Heart right ventricle (tissue), 16 donors: ENCODE results near the gene GTPBP6. TPM values are rescaled to one million over a fixed set of nuclear protein-coding genes. Genes with fewer than 3 reads are reported as not detected.
"Not testable (repeated sequence)": the region's sequence is repeated elsewhere in the genome, so short reads cannot be mapped to it uniquely, and the experiment has no call there.

Experiments
- ATAC-seq, 8 donors: fragments of 200-7000 bp; cut with Tn5 transposase; one replicate each; pipeline ENCODE4 v1.9.1; 2020; ENCODE audit warnings: mild to moderate bottlenecking in 8 of 8, moderate library complexity in 8 of 8, moderate number of reproducible peaks in 1 of 8
- DNase-seq, 2 donors: peaks; one replicate each; pipeline ENCODE4 v3.0.0-alpha.2; 2020
- H3K27ac ChIP-seq, 10 donors: fragments of 200-600 bp; sonication (generic) in 2 of 10; one replicate each; pipeline versions ENCODE4 v1.5.0 to v1.8.0; 2020 to 2022; ENCODE audit warnings: mild to moderate bottlenecking in 3 of 10
- H3K27me3 ChIP-seq, 7 donors: fragments of 200-600 bp; one replicate each; pipeline ENCODE4 v1.8.0; 2021 to 2022; ENCODE audit warnings: mild to moderate bottlenecking in 2 of 7
- H3K36me3 ChIP-seq, 9 donors: fragments of 200-600 bp; sonication (generic) in 1 of 9; one replicate each; pipeline versions ENCODE4 v1.5.0 to v1.8.0; 2020 to 2022; ENCODE audit warnings: mild to moderate bottlenecking in 2 of 9
- H3K4me1 ChIP-seq, 9 donors: fragments of 200-600 bp; sonication (generic) in 1 of 9; one replicate each; pipeline versions ENCODE4 v1.5.0 to v1.8.0; 2020 to 2022; ENCODE audit warnings: mild to moderate bottlenecking in 4 of 9
- H3K4me3 ChIP-seq, 10 donors: fragments of 200-600 bp; sonication (generic) in 2 of 10; one replicate each; pipeline versions ENCODE4 v1.5.0 to v1.8.0; 2020 to 2022; ENCODE audit warnings: mild to moderate bottlenecking in 7 of 10, moderate library complexity in 2 of 10
- H3K9me3 ChIP-seq, 11 donors: fragments of 200-600 bp in 10 of 11; sonication (generic) in 2 of 11; one replicate each; pipeline versions ENCODE4 v1.5.0 to v1.8.0; 2013 to 2022; ENCODE audit warnings: mild to moderate bottlenecking in 2 of 11, control low read depth in 1 of 11, moderate library complexity in 1 of 11
- WGBS, 2 donors: extraction: QIAGEN DNeasy Blood & Tissue Kit; methylation state at CpG; one replicate each; pipeline ENCODE4 v1.1.7; 2013; ENCODE audit warnings: inconsistent platforms in 1 of 2; 5-methylcytosine and 5-hydroxymethylcytosine counted together
- intact Hi-C, 10 donors: fragments of 100-400 bp; cut with DNase I; formaldehyde crosslinking; loops; one replicate each; pipeline versions ENCODE4 v1.11.1 to v1.14.2; 2022
- polyA plus RNA-seq, 2 donors: library from polyadenylated mRNA; stranded (reverse); fragments of 200-250 nt; gene quantifications; one replicate each; pipeline ENCODE4 v1.2.3, GENCODE V29; 2013
- total RNA-seq, 10 donors: library from RNA; stranded (reverse); fragmentation: NEBNext Ultra II Directional in 3 of 10; extraction: Animal tissue kit (Norgen Biotek cat#: 25700) in 3 of 10; gene quantifications; one replicate each; pipeline versions ENCODE4 v1.2.1 to v1.2.4, GENCODE V29; 2021 to 2023
- TF ChIP-seq, protein P1 (sequence below), 9 donors: fragments of 200-600 bp; sonication (generic) in 2 of 9; IDR thresholded peaks; one replicate each; pipeline versions ENCODE4 v1.5.0 to v1.8.0; 2021 to 2022; ENCODE audit warnings: antibody characterized with exemption in 9 of 9, mild to moderate bottlenecking in 5 of 9, moderate library complexity in 1 of 9
- donor health status: Arrhythmogenic right ventricular cardiomyopathy.
- donor health status: ischemic (EF 13 %, LVEDD 7.1; RV severe dilation, severe dysfunction).
- donor health status: healthy with polysubstance abuse.
- donor health status: DM: no; HTN: yes; CAD: no.
- donor health status: DM: no; HTN: no; CAD: no.
- donor health status: ischemic (EF 25% LVEDD 6.9; RV normal size, moderate dysfunction).
- donor health status: ischemic (EF 25% LVEDD 5.7; RV mildly dilated, moderate dysfunction).
- donor health status: healthy.
- donor health status: DM: yes; HTN: yes; CAD: no.
- donor health status: Ischemic cardiomyopathy.
- donor health status: ischemic (EF 35%, LVEDD 5.7; RV mildly dilated, moderate dysfunction).
- donor health status: nonischemic (EF 11% LVEDD 7.7; RV severe dilation, severe dysfunction).
- donor health status: DM: yes; HTN: yes; CAD: no.
- donor health status: PGD.
- donor health status: ischemic (EF 29% LVEDD 5.4; RV normal size, mild dysfunction).
- donor health status: nonischemic (EF 23%, LVEDD 6.1; RV moderate dilation, normal function).

Gene GTPBP6
- total and polyA plus RNA-seq, 12 donors = 29.8 to 103 (median 46.3) TPM

DNA sequence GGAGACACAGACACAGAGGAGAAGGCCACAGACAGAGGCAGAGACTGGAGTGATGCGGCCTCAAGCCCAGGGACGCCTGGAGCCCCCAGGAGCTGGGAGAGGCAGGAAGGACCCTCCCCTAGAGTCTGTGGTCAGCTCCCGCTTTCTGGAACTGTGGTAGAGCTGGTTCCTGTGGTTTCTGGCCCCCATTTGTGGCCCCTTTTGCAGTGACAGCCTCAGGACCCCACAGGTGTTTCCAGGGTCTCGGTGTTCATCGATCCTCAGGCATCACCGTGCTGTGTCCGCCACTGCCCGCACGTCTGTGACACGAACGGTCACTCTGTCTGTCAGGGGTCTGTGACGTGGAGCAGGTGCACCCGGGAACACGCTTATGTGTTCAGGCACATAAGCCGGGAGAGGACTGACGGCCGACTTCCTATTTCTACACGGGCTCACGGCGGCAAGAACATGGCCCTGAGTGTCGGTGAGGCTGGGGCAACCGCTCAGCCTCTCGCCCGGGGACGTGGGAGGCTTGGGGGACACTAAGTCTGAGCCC lies 7.9 kb downstream of the GTPBP6 start:
- H3K27ac ChIP-seq = no peak overlapping the region
- intact Hi-C loops = no loop called here
- no peak for ATAC-seq
- WGBS, 2 donors = 93 to 95% methylated on average over 25 of the region's 25 CpGs
- peaks cover 0 to 3% (median 0%) of the 10 kb centered on the region in 11 donors for H3K9me3 ChIP-seq
- H3K4me1 ChIP-seq = no peaks in the 10 kb centered on the region
- H3K36me3 ChIP-seq = peaks cover 0 to 92% (median 47%) of the 10 kb centered on the region in 9 donors
- DNase-seq = no peak
- no peak overlapping the region for H3K4me3 ChIP-seq
- TF ChIP-seq, protein P1, sequence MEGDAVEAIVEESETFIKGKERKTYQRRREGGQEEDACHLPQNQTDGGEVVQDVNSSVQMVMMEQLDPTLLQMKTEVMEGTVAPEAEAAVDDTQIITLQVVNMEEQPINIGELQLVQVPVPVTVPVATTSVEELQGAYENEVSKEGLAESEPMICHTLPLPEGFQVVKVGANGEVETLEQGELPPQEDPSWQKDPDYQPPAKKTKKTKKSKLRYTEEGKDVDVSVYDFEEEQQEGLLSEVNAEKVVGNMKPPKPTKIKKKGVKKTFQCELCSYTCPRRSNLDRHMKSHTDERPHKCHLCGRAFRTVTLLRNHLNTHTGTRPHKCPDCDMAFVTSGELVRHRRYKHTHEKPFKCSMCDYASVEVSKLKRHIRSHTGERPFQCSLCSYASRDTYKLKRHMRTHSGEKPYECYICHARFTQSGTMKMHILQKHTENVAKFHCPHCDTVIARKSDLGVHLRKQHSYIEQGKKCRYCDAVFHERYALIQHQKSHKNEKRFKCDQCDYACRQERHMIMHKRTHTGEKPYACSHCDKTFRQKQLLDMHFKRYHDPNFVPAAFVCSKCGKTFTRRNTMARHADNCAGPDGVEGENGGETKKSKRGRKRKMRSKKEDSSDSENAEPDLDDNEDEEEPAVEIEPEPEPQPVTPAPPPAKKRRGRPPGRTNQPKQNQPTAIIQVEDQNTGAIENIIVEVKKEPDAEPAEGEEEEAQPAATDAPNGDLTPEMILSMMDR (IDR thresholded peaks at IDR 0.05) = no peak
- H3K27me3 ChIP-seq = no peaks in the 10 kb centered on the region

DNA sequence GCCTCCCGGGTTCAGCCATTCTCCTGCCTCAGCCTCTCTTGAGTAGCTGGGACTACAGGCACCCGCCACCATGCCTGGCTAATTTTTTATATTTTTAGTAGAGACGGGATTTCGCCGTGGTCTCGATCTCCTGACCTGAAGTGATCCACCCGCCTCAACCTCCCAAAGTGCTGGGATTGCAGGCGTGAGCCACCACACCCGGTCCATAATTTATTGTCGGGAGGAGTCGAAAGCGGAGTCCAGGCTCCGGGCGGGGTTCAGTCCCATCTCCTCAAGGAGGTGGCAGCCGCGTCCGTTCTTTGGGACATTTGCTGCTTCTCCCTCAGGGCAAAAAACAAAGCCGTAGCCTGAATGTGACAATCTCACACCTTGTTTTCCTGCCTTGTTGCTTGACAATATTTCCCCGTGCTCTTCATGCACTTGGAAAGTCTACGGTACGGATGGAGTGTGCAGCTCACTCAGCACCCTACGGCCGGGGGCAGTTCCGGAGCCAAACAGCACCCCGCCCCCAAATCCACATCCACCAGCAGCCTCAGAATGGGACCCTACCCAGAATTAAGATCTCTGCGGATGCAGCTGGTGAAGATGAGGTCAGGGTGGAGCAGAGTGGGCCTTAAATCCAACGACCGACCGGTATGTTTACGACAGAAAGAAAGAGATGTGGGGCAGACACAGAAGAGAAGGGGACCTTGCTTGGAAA lies 9.6 kb downstream of the GTPBP6 start:
- TF ChIP-seq, protein P1 (IDR thresholded peaks at IDR 0.05) = no peak
- intact Hi-C loops = no loop called here
- Histone ChIP-seq H3K27me3 (no peaks in the 10 kb centered on the region), H3K4me3 (no peak overlapping the region), H3K9me3 (peaks cover 0 to 15% (median 0%) of the 10 kb centered on the region in 11 donors), H3K36me3 (peaks cover 0 to 97% (median 52%) of the 10 kb centered on the region in 9 donors), H3K4me1 (no peaks in the 10 kb centered on the region), H3K27ac (no peak overlapping the region)
- WGBS, 2 donors = 95 to 96% methylated on average over 30 of the region's 30 CpGs
- ATAC-seq = no peak
- DNase-seq = no peak

DNA sequence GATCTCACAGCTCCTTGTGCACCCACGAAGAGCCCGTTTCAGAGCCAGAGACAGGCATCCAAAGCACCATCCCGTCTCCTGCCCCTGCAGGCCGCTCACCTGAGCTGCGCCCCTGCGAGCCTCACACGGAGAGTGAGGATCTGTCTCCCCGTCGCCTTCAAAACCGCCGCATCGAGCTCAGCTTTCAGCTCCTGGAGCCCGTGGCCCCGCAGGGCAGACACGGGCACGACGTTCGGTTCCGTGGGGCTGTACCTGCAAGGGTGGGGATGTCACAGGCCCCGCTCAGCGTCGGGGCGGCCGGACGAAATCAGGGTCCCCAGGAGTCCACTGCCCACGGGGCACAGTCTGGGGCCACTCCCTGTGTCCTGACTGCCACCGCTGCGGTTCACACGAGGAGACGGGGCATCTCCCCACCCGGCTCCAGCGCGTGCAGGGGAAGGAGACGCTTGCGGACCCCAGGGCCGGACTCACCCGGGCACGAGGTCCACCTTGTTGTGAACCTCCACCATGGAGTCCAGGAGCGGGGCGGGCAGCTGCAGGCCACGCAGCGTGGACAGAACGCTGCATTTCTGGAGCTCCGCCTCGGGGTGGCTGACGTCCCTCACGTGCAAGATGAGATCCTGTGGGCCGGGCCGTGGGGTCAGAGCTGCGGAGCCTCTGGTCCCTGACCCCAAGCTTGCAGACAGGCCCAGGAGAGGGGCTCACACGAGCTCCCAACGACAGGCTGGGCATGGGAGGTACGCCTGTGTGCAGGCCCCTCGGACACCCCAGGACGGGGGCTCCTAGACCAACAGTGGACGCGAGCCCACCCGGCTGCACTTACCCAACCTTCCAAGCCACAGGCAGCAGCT lies 11.1 kb downstream of the GTPBP6 start:
- H3K27ac ChIP-seq = no peak overlapping the region
- no peaks in the 10 kb centered on the region for H3K4me1 ChIP-seq
- peaks cover 0 to 15% (median 0%) of the 10 kb centered on the region in 11 donors for H3K9me3 ChIP-seq
- 96 to 97% methylated on average over 58 of the region's 58 CpGs for WGBS, 2 donors
- TF ChIP-seq, protein P1 (IDR thresholded peaks at IDR 0.05) = no peak
- H3K4me3 ChIP-seq = no peak overlapping the region
- DNase-seq = no peak
- H3K27me3 ChIP-seq = no peaks in the 10 kb centered on the region
- intact Hi-C loops = no loop called here
- peaks cover 0 to 93% (median 47%) of the 10 kb centered on the region in 9 donors for H3K36me3 ChIP-seq
- ATAC-seq = peak in 1 of 8 donors; percentile 33

DNA sequence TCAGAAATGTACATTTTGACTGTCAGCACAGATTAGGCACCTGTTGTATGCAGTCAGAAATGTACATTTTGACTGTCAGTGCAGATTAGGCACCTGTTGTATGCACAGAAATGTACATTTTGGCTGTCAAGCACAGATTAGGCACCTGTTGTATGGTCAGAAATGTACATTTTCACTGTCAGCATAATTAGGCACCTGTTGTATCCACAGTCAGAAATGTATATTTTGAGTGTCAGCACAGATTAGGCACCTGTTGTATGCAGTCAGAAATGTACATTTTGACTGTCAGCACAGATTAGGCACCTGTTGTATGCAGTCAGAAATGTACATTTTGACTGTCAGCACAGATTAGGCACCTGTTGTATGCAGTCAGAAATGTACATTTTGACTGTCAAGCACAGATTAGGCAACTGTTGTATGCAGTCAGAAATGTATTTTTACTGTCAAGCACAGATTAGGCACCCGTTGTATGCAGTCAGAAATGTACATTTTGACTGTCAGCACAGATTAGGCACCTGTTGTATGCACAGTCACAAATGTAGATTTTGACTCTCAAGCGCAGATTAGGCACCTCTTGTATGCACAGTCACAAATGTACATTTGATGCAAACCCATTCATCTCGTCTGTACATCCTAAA lies 11.9 kb downstream of the GTPBP6 start:
- H3K27me3 ChIP-seq, intact Hi-C loops, H3K4me3 ChIP-seq, H3K4me1 ChIP-seq, ATAC-seq, H3K27ac ChIP-seq, DNase-seq: not testable (repeated sequence)
- 98% methylated on average over 3 of the region's 3 CpGs for WGBS, 2 donors
- peaks cover 0 to 93% (median 44%) of the 10 kb centered on the region in 9 donors for H3K36me3 ChIP-seq
- H3K9me3 ChIP-seq = peaks cover 0 to 15% (median 0%) of the 10 kb centered on the region in 11 donors

DNA sequence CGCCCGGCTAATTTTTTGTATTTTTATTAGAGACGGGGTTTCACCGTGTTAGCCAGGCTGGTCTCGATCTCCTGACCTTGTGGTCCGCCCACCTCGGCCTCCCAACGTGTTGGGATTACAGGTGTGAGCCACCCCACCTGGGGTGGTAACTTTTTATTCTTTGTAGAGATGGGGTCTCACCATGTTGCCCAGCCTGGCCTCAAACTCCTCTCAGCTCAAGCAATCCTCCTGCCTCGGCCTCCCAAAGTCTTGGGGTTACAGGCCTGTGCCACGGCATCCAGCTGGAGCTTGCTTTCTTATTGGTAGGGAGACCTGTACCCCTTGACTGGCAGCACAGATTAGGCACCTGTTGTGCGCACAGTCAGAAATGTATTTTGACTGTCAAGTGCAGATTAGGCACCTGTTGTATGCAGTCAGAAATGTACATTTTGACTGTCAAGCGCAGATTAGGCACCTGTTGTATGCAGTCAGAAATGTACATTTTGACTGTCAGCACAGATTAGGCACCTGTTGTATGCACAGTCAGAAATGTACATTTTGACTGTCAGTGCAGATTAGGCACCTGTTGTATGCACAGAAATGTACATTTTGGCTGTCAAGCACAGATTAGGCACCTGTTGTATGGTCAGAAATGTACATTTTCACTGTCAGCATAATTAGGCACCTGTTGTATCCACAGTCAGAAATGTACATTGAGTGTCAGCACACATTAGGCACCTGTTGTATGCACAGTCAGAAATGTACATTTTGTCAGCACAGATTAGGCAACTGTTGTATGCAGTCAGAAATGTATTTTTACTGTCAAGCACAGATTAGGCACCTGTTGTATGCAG lies 12.6 kb downstream of the GTPBP6 start:
- WGBS, 2 donors = 93 to 98% methylated on average over 12 of the region's 12 CpGs
- H3K27me3 ChIP-seq, DNase-seq, ATAC-seq, H3K4me3 ChIP-seq, intact Hi-C loops, H3K27ac ChIP-seq, H3K4me1 ChIP-seq: not testable (repeated sequence)
- Histone ChIP-seq H3K36me3 (peaks cover 0 to 93% (median 46%) of the 10 kb centered on the region in 9 donors), H3K9me3 (peaks cover 0 to 19% (median 0%) of the 10 kb centered on the region in 11 donors)
